GM23338 (cell line): ENCODE measurements around the gene SNX8. TPM values are rescaled to one million over a fixed set of nuclear protein-coding genes. Genes with fewer than 3 reads are reported as not detected.

Experiments
- EZH2 ChIP-seq: fragments of 200-600 bp; sonication (generic); IDR thresholded peaks from one replicate; pipeline ENCODE4 v1.8.0; 2017; ENCODE audit warnings: antibody characterized with exemption, mild to moderate bottlenecking, low read depth; ENCODE audit not compliant: unreplicated experiment
- EZH2phosphoT487 ChIP-seq: fragments of 200-600 bp; sonication (generic); IDR thresholded peaks from one replicate; pipeline ENCODE4 v1.8.1; 2018; ENCODE audit warnings: antibody characterized with exemption; ENCODE audit not compliant: unreplicated experiment
- NANOG ChIP-seq: IDR thresholded peaks from 2 replicates; pipeline ENCODE4 v1.6.1; 2016; ENCODE audit warnings: antibody characterized with exemption, borderline replicate concordance
- ZNF114 ChIP-seq: fragments of 250-450 bp; sonication (Bioruptor Pico); IDR thresholded peaks from 2 replicates; pipeline ENCODE4 v1.5.0; 2020; ENCODE audit warnings: mild to moderate bottlenecking, moderate library complexity
- ZNF331 ChIP-seq: fragments of 250-450 bp; sonication (Bioruptor Pico); IDR thresholded peaks from 2 replicates; pipeline ENCODE4 v1.5.0; 2020; ENCODE audit warnings: low read depth, mild to moderate bottlenecking, moderate library complexity
- polyA plus RNA-seq: library from polyadenylated mRNA; unstranded; fragments of >200 nt; fragmentation: Nextera tagmentation; extraction: Ambion mirVana; gene quantifications from 2 replicates; pipeline ENCODE4 v1.2.1, GENCODE V29; 2016
- total RNA-seq: library from RNA; depleted of rRNA; stranded (reverse); fragments of >200 nt; shearing (Covaris generic); gene quantifications from 2 replicates; pipeline ENCODE4 v1.2.3, GENCODE V29; 2014
- TF ChIP-seq, protein P1 (sequence below): fragments of 250-450 bp; sonication (Bioruptor Pico); IDR thresholded peaks from 2 replicates; pipeline ENCODE4 v1.5.0; 2020; ENCODE audit warnings: mild to moderate bottlenecking, moderate library complexity
- TF ChIP-seq, protein P2 (sequence below): IDR thresholded peaks from 2 replicates; pipeline ENCODE4 v1.6.1; 2016; ENCODE audit warnings: antibody characterized with exemption
- TF ChIP-seq, protein P3 (sequence below), 2 experiments: fragments of 200-600 bp in 1 of 2; sonication (generic) in 1 of 2; conservative IDR thresholded peaks; 2 replicates each; pipeline versions ENCODE4 v1.5.1 to v1.6.1; 2016 to 2017; ENCODE audit warnings: antibody characterized with exemption in 2 of 2, low read depth in 2 of 2, mild to moderate bottlenecking in 2 of 2, moderate library complexity in 1 of 2
- TF ChIP-seq, protein P4 (sequence below): IDR thresholded peaks from one replicate; pipeline ENCODE4 v1.6.1; 2018; ENCODE audit warnings: antibody characterized with exemption; ENCODE audit not compliant: unreplicated experiment

The SNX8 gene
- total and polyA plus RNA-seq, 2 experiments from 2014 or later = 44.3 to 50.9 TPM

DNA sequence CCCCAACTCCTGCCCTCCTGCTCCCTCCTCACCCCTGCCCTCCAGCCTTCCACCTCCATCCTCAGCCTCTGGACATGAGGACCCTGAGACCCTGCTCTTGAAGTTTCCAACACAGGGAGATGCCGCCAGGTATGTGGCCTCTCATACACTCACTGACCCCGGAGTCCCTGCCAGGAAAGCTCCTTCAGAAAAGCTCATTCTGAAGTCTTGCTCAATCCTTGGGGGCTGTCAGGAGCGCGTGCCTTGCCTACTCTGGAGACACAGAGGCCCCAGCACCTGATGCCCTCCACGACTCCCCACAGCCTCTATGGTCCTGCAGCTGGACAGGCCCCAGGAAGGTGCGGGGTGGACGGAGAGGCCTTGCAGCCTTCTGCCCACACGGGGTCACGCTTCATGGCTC is 61.2 kb downstream of the SNX8 start (continued):
- TF ChIP-seq, protein P1, sequence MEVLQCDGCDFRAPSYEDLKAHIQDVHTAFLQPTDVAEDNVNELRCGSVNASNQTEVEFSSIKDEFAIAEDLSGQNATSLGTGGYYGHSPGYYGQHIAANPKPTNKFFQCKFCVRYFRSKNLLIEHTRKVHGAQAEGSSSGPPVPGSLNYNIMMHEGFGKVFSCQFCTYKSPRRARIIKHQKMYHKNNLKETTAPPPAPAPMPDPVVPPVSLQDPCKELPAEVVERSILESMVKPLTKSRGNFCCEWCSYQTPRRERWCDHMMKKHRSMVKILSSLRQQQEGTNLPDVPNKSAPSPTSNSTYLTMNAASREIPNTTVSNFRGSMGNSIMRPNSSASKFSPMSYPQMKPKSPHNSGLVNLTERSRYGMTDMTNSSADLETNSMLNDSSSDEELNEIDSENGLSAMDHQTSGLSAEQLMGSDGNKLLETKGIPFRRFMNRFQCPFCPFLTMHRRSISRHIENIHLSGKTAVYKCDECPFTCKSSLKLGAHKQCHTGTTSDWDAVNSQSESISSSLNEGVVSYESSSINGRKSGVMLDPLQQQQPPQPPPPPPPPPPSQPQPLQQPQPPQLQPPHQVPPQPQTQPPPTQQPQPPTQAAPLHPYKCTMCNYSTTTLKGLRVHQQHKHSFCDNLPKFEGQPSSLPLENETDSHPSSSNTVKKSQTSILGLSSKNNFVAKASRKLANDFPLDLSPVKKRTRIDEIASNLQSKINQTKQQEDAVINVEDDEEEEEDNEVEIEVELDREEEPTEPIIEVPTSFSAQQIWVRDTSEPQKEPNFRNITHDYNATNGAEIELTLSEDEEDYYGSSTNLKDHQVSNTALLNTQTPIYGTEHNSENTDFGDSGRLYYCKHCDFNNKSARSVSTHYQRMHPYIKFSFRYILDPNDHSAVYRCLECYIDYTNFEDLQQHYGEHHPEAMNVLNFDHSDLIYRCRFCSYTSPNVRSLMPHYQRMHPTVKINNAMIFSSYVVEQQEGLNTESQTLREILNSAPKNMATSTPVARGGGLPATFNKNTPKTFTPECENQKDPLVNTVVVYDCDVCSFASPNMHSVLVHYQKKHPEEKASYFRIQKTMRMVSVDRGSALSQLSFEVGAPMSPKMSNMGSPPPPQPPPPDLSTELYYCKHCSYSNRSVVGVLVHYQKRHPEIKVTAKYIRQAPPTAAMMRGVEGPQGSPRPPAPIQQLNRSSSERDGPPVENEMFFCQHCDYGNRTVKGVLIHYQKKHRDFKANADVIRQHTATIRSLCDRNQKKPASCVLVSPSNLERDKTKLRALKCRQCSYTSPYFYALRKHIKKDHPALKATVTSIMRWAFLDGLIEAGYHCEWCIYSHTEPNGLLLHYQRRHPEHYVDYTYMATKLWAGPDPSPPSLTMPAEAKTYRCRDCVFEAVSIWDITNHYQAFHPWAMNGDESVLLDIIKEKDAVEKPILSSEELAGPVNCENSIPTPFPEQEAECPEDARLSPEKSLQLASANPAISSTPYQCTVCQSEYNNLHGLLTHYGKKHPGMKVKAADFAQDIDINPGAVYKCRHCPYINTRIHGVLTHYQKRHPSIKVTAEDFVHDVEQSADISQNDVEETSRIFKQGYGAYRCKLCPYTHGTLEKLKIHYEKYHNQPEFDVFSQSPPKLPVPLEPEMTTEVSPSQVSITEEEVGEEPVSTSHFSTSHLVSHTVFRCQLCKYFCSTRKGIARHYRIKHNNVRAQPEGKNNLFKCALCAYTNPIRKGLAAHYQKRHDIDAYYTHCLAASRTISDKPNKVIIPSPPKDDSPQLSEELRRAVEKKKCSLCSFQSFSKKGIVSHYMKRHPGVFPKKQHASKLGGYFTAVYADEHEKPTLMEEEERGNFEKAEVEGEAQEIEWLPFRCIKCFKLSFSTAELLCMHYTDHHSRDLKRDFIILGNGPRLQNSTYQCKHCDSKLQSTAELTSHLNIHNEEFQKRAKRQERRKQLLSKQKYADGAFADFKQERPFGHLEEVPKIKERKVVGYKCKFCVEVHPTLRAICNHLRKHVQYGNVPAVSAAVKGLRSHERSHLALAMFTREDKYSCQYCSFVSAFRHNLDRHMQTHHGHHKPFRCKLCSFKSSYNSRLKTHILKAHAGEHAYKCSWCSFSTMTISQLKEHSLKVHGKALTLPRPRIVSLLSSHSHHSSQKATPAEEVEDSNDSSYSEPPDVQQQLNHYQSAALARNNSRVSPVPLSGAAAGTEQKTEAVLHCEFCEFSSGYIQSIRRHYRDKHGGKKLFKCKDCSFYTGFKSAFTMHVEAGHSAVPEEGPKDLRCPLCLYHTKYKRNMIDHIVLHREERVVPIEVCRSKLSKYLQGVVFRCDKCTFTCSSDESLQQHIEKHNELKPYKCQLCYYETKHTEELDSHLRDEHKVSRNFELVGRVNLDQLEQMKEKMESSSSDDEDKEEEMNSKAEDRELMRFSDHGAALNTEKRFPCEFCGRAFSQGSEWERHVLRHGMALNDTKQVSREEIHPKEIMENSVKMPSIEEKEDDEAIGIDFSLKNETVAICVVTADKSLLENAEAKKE = no peak
- TF ChIP-seq, protein P2, sequence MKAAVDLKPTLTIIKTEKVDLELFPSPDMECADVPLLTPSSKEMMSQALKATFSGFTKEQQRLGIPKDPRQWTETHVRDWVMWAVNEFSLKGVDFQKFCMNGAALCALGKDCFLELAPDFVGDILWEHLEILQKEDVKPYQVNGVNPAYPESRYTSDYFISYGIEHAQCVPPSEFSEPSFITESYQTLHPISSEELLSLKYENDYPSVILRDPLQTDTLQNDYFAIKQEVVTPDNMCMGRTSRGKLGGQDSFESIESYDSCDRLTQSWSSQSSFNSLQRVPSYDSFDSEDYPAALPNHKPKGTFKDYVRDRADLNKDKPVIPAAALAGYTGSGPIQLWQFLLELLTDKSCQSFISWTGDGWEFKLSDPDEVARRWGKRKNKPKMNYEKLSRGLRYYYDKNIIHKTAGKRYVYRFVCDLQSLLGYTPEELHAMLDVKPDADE = no peak
- TF ChIP-seq NANOG = no peak
- TF ChIP-seq, protein P3, sequence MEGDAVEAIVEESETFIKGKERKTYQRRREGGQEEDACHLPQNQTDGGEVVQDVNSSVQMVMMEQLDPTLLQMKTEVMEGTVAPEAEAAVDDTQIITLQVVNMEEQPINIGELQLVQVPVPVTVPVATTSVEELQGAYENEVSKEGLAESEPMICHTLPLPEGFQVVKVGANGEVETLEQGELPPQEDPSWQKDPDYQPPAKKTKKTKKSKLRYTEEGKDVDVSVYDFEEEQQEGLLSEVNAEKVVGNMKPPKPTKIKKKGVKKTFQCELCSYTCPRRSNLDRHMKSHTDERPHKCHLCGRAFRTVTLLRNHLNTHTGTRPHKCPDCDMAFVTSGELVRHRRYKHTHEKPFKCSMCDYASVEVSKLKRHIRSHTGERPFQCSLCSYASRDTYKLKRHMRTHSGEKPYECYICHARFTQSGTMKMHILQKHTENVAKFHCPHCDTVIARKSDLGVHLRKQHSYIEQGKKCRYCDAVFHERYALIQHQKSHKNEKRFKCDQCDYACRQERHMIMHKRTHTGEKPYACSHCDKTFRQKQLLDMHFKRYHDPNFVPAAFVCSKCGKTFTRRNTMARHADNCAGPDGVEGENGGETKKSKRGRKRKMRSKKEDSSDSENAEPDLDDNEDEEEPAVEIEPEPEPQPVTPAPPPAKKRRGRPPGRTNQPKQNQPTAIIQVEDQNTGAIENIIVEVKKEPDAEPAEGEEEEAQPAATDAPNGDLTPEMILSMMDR (conservative IDR thresholded peaks at IDR 0.05; ENCODE audit: low read depth in 2 of 2) = no peak
- TF ChIP-seq EZH2 = no peak
- no peak for TF ChIP-seq ZNF114 (CRISPR knock-in tag)
- TF ChIP-seq EZH2phosphoT487 = no peak
- no peak for TF ChIP-seq ZNF331 (CRISPR knock-in tag)
- TF ChIP-seq, protein P4, sequence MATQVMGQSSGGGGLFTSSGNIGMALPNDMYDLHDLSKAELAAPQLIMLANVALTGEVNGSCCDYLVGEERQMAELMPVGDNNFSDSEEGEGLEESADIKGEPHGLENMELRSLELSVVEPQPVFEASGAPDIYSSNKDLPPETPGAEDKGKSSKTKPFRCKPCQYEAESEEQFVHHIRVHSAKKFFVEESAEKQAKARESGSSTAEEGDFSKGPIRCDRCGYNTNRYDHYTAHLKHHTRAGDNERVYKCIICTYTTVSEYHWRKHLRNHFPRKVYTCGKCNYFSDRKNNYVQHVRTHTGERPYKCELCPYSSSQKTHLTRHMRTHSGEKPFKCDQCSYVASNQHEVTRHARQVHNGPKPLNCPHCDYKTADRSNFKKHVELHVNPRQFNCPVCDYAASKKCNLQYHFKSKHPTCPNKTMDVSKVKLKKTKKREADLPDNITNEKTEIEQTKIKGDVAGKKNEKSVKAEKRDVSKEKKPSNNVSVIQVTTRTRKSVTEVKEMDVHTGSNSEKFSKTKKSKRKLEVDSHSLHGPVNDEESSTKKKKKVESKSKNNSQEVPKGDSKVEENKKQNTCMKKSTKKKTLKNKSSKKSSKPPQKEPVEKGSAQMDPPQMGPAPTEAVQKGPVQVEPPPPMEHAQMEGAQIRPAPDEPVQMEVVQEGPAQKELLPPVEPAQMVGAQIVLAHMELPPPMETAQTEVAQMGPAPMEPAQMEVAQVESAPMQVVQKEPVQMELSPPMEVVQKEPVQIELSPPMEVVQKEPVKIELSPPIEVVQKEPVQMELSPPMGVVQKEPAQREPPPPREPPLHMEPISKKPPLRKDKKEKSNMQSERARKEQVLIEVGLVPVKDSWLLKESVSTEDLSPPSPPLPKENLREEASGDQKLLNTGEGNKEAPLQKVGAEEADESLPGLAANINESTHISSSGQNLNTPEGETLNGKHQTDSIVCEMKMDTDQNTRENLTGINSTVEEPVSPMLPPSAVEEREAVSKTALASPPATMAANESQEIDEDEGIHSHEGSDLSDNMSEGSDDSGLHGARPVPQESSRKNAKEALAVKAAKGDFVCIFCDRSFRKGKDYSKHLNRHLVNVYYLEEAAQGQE = no peak
